Bronchial epithelial cell (primary cell): Measurements from ENCODE around the gene ERICH2. TPM values are rescaled to one million over a fixed set of nuclear protein-coding genes. Genes with fewer than 3 reads are reported as not detected.

Source experiments
- DNase-seq: peaks from one replicate; pipeline ENCODE4 v3.0.0-alpha.2; 2010; ENCODE audit warnings: low read depth
- FAIRE-seq: peaks from 2 replicates; lab custom pipeline; 2011; peaks lifted over from hg19 to GRCh38; lab: Jason Lieb, UNC
- H3K27me3 ChIP-seq: 2 replicates; pipeline ENCODE4 v1.5.1; 2011; ENCODE audit warnings: low read length; ENCODE audit not compliant: control insufficient read depth, insufficient read depth
- H3K36me3 ChIP-seq: 2 replicates; pipeline ENCODE4 v1.5.1; 2011; ENCODE audit warnings: low read length; ENCODE audit not compliant: control insufficient read depth, insufficient read depth
- H3K4me3 ChIP-seq: 2 replicates; pipeline ENCODE4 v1.5.1; 2011; ENCODE audit warnings: mild to moderate bottlenecking, low read depth, low read length, control low read depth
- CTCF ChIP-seq: IDR thresholded peaks from 2 replicates; pipeline ENCODE4 v1.5.1; 2011; ENCODE audit warnings: mild to moderate bottlenecking, moderate library complexity, low read length, control low read depth, inconsistent platforms; ENCODE audit not compliant: insufficient read depth, severe bottlenecking
- total RNA-seq: library from RNA; depleted of rRNA; stranded (reverse); fragments of >200 nt; gene quantifications from 2 replicates; pipeline ENCODE4 v1.2.1, GENCODE V29; 2014

The ERICH2 gene
- total RNA-seq, 1 donor from 2014 or later: 4.7 TPM

GRCh38 chr2:170843656-170844055 is 73.5 kb downstream of the ERICH2 start:
- TF ChIP-seq CTCF: no peak
- FAIRE-seq (no peak), DNase-seq (peak; percentile 64)
- Histone ChIP-seq H3K36me3 (no peaks in the 10 kb centered on the region), H3K4me3 (no peak overlapping the region), H3K27me3 (no peaks in the 10 kb centered on the region)

- H3K36me3 ChIP-seq: no peaks in the 10 kb centered on the region
- TF ChIP-seq CTCF: no peak
- DNase-seq (no peak), FAIRE-seq (no peak)
- H3K4me3 ChIP-seq: no peak overlapping the region
- H3K27me3 ChIP-seq: no peaks in the 10 kb centered on the region
Measured at GRCh38 chr2:170845343-170845742, 75.2 kb downstream of the ERICH2 start.

GRCh38 chr2:170846314-170846713 is 76.1 kb downstream of the ERICH2 start:
- no peaks in the 10 kb centered on the region for H3K36me3 ChIP-seq
- FAIRE-seq (no peak), DNase-seq (no peak)
- no peak for TF ChIP-seq CTCF
- H3K4me3 ChIP-seq: no peak overlapping the region
- H3K27me3 ChIP-seq: no peaks in the 10 kb centered on the region

- FAIRE-seq (no peak), DNase-seq (no peak)
- no peak overlapping the region for H3K4me3 ChIP-seq
- no peaks in the 10 kb centered on the region for H3K27me3 ChIP-seq
- no peak for TF ChIP-seq CTCF
- no peaks in the 10 kb centered on the region for H3K36me3 ChIP-seq
Measured at GRCh38 chr2:170847716-170848115, 77.5 kb downstream of the ERICH2 start.

Other genes with a start within 250 kb of the ERICH2 start
- gene SP5, start 55.0 kb upstream of the ERICH2 start, total RNA-seq: not detected in 2 replicates
- gene GAD1, start 46.5 kb downstream of the ERICH2 start, total RNA-seq: 1.3 and 1.7 TPM in 2 replicates
- gene GORASP2, start 158.9 kb downstream of the ERICH2 start, total RNA-seq: 30.1 and 34.2 TPM in 2 replicates